Measurements from ENCODE around the gene EMP2.
"Not testable (repeated sequence)": the region's sequence is repeated elsewhere in the genome, so short reads cannot be mapped to it uniquely, and the experiment has no call there.

EMP2 gene

GRCh38 chr16:10575506-10576130 is 4.8 kb downstream of the EMP2 start:
- H3K4me3 ChIP-seq (ENCODE audit: low read depth in 1 of 2, low read length in 2 of 2): no peak overlapping the region
- H3K9me3 ChIP-seq (ENCODE audit: low read length): no peaks in the 10 kb centered on the region
- no peaks in the 10 kb centered on the region for H3K27me3 ChIP-seq (ENCODE audit: control insufficient read depth in 1 of 2, insufficient read depth in 2 of 2, low read length in 2 of 2)
- no peak overlapping the region for H3K27ac ChIP-seq (ENCODE audit: low read depth, low read length)
- H3K36me3 ChIP-seq (ENCODE audit: insufficient read depth, low read length): peaks cover 5% of the 10 kb centered on the region
- peaks cover 35% of the 10 kb centered on the region for H3K4me1 ChIP-seq (ENCODE audit: insufficient read depth, low read length)
- no peak overlapping the region for H3K9ac ChIP-seq (ENCODE audit: low read length)

GRCh38 chr16:10572611-10573010 is 7.8 kb downstream of the EMP2 start:
- H3K4me3 ChIP-seq (ENCODE audit: low read depth in 1 of 2, low read length in 2 of 2): no peak overlapping the region
- peaks cover 5% of the 10 kb centered on the region for H3K36me3 ChIP-seq (ENCODE audit: insufficient read depth, low read length)
- no peak overlapping the region for H3K27ac ChIP-seq (ENCODE audit: low read depth, low read length)
- H3K4me1 ChIP-seq (ENCODE audit: insufficient read depth, low read length): peaks cover 31% of the 10 kb centered on the region
- no peaks in the 10 kb centered on the region for H3K27me3 ChIP-seq (ENCODE audit: control insufficient read depth in 1 of 2, insufficient read depth in 2 of 2, low read length in 2 of 2)
- no peak overlapping the region for H3K9ac ChIP-seq (ENCODE audit: low read length)
- H3K9me3 ChIP-seq (ENCODE audit: low read length): no peaks in the 10 kb centered on the region

GRCh38 chr16:10571354-10571753 is 9.0 kb downstream of the EMP2 start:
- H3K4me3 ChIP-seq (ENCODE audit: low read depth in 1 of 2, low read length in 2 of 2): no peak overlapping the region
- H3K36me3 ChIP-seq (ENCODE audit: insufficient read depth, low read length): peaks cover 5% of the 10 kb centered on the region
- no peak overlapping the region for H3K9ac ChIP-seq (ENCODE audit: low read length)
- no peaks in the 10 kb centered on the region for H3K27me3 ChIP-seq (ENCODE audit: control insufficient read depth in 1 of 2, insufficient read depth in 2 of 2, low read length in 2 of 2)
- H3K27ac ChIP-seq (ENCODE audit: low read depth, low read length): no peak overlapping the region
- H3K4me1 ChIP-seq (ENCODE audit: insufficient read depth, low read length): peaks cover 18% of the 10 kb centered on the region
- H3K9me3 ChIP-seq (ENCODE audit: low read length): no peaks in the 10 kb centered on the region

GRCh38 chr16:10569621-10570020 is 10.8 kb downstream of the EMP2 start:
- H3K4me3 ChIP-seq (ENCODE audit: low read depth in 1 of 2, low read length in 2 of 2): no peak overlapping the region
- H3K27me3 ChIP-seq (ENCODE audit: control insufficient read depth in 1 of 2, insufficient read depth in 2 of 2, low read length in 2 of 2): no peaks in the 10 kb centered on the region
- no peak overlapping the region for H3K9ac ChIP-seq (ENCODE audit: low read length)
- H3K27ac ChIP-seq (ENCODE audit: low read depth, low read length): no peak overlapping the region
- H3K9me3 ChIP-seq (ENCODE audit: low read length): no peaks in the 10 kb centered on the region
- H3K36me3 ChIP-seq (ENCODE audit: insufficient read depth, low read length): peaks cover 5% of the 10 kb centered on the region
- H3K4me1 ChIP-seq (ENCODE audit: insufficient read depth, low read length): peaks cover 22% of the 10 kb centered on the region

- Histone ChIP-seq H3K4me3 (ENCODE audit: low read depth in 1 of 2, low read length in 2 of 2) (no peak overlapping the region), H3K9me3 (ENCODE audit: low read length) (no peaks in the 10 kb centered on the region), H3K4me1 (ENCODE audit: insufficient read depth, low read length) (peaks cover 23% of the 10 kb centered on the region), H3K27me3 (ENCODE audit: control insufficient read depth in 1 of 2, insufficient read depth in 2 of 2, low read length in 2 of 2) (no peaks in the 10 kb centered on the region), H3K36me3 (ENCODE audit: insufficient read depth, low read length) (peaks cover 1% of the 10 kb centered on the region), H3K27ac (ENCODE audit: low read depth, low read length) (no peak overlapping the region), H3K9ac (ENCODE audit: low read length) (no peak overlapping the region)
Observed at GRCh38 chr16:10566613-10567012, 13.8 kb downstream of the EMP2 start.

GRCh38 chr16:10565167-10565566 is 15.2 kb downstream of the EMP2 start:
- no peaks in the 10 kb centered on the region for H3K9me3 ChIP-seq (ENCODE audit: low read length)
- H3K4me1 ChIP-seq (ENCODE audit: insufficient read depth, low read length): peaks cover 30% of the 10 kb centered on the region
- no peak overlapping the region for H3K27ac ChIP-seq (ENCODE audit: low read depth, low read length)
- no peaks in the 10 kb centered on the region for H3K27me3 ChIP-seq (ENCODE audit: control insufficient read depth in 1 of 2, insufficient read depth in 2 of 2, low read length in 2 of 2)
- H3K9ac ChIP-seq (ENCODE audit: low read length): no peak overlapping the region
- H3K4me3 ChIP-seq (ENCODE audit: low read depth in 1 of 2, low read length in 2 of 2): no peak overlapping the region
- H3K36me3 ChIP-seq (ENCODE audit: insufficient read depth, low read length): no peaks in the 10 kb centered on the region

- Histone ChIP-seq H3K36me3 (ENCODE audit: insufficient read depth, low read length) (no peaks in the 10 kb centered on the region), H3K27me3 (ENCODE audit: control insufficient read depth in 1 of 2, insufficient read depth in 2 of 2, low read length in 2 of 2) (no peaks in the 10 kb centered on the region), H3K4me1 (ENCODE audit: insufficient read depth, low read length) (peaks cover 26% of the 10 kb centered on the region), H3K9me3 (ENCODE audit: low read length) (no peaks in the 10 kb centered on the region), H3K9ac (ENCODE audit: low read length) (no peak overlapping the region), H3K27ac (ENCODE audit: low read depth, low read length) (no peak overlapping the region), H3K4me3 (ENCODE audit: low read depth in 1 of 2, low read length in 2 of 2) (no peak overlapping the region)
Observed at GRCh38 chr16:10564591-10564990, 15.8 kb downstream of the EMP2 start.

- Histone ChIP-seq H3K4me3 (ENCODE audit: low read depth in 1 of 2, low read length in 2 of 2) (no peak overlapping the region), H3K9ac (ENCODE audit: low read length) (no peak overlapping the region), H3K27ac (ENCODE audit: low read depth, low read length) (no peak overlapping the region), H3K36me3 (ENCODE audit: insufficient read depth, low read length) (no peaks in the 10 kb centered on the region), H3K4me1 (ENCODE audit: insufficient read depth, low read length) (peaks cover 38% of the 10 kb centered on the region), H3K9me3 (ENCODE audit: low read length) (no peaks in the 10 kb centered on the region), H3K27me3 (ENCODE audit: control insufficient read depth in 1 of 2, insufficient read depth in 2 of 2, low read length in 2 of 2) (no peaks in the 10 kb centered on the region)
Observed at GRCh38 chr16:10562361-10562899, 18.0 kb downstream of the EMP2 start.

GRCh38 chr16:10561425-10561824 is 19.0 kb downstream of the EMP2 start:
- no peaks in the 10 kb centered on the region for H3K27me3 ChIP-seq (ENCODE audit: control insufficient read depth in 1 of 2, insufficient read depth in 2 of 2, low read length in 2 of 2)
- H3K27ac ChIP-seq (ENCODE audit: low read depth, low read length): no peak overlapping the region

GRCh38 chr16:10561001-10561400 is 19.4 kb downstream of the EMP2 start:
- H3K9ac ChIP-seq (ENCODE audit: low read length): no peak overlapping the region
- H3K27me3 ChIP-seq (ENCODE audit: control insufficient read depth in 1 of 2, insufficient read depth in 2 of 2, low read length in 2 of 2): no peaks in the 10 kb centered on the region
- H3K4me1 ChIP-seq (ENCODE audit: insufficient read depth, low read length): peaks cover 38% of the 10 kb centered on the region
- no peak overlapping the region for H3K4me3 ChIP-seq (ENCODE audit: low read depth in 1 of 2, low read length in 2 of 2)
- H3K27ac ChIP-seq (ENCODE audit: low read depth, low read length): no peak overlapping the region
- H3K36me3 ChIP-seq (ENCODE audit: insufficient read depth, low read length): no peaks in the 10 kb centered on the region
- H3K9me3 ChIP-seq (ENCODE audit: low read length): no peaks in the 10 kb centered on the region

More at GRCh38 chr16:10561425-10561824, 19.0 kb downstream of the EMP2 start:
- H3K36me3 ChIP-seq (ENCODE audit: insufficient read depth, low read length): no peaks in the 10 kb centered on the region
- no peak overlapping the region for H3K4me3 ChIP-seq (ENCODE audit: low read depth in 1 of 2, low read length in 2 of 2)
- H3K9ac ChIP-seq (ENCODE audit: low read length): no peak overlapping the region
- no peaks in the 10 kb centered on the region for H3K9me3 ChIP-seq (ENCODE audit: low read length)
- H3K4me1 ChIP-seq (ENCODE audit: insufficient read depth, low read length): peaks cover 38% of the 10 kb centered on the region

GRCh38 chr16:10559792-10560191 is 20.6 kb downstream of the EMP2 start:
- H3K36me3 ChIP-seq (ENCODE audit: insufficient read depth, low read length); H3K4me3 ChIP-seq (ENCODE audit: low read depth in 1 of 2, low read length in 2 of 2); H3K27ac ChIP-seq (ENCODE audit: low read depth, low read length); H3K9ac ChIP-seq (ENCODE audit: low read length); H3K27me3 ChIP-seq (ENCODE audit: control insufficient read depth in 1 of 2, insufficient read depth in 2 of 2, low read length in 2 of 2); H3K9me3 ChIP-seq (ENCODE audit: low read length): not testable (repeated sequence)
- peaks cover 27% of the 10 kb centered on the region for H3K4me1 ChIP-seq (ENCODE audit: insufficient read depth, low read length)
